Measurements from ENCODE around the gene ABCG1.

DNA sequence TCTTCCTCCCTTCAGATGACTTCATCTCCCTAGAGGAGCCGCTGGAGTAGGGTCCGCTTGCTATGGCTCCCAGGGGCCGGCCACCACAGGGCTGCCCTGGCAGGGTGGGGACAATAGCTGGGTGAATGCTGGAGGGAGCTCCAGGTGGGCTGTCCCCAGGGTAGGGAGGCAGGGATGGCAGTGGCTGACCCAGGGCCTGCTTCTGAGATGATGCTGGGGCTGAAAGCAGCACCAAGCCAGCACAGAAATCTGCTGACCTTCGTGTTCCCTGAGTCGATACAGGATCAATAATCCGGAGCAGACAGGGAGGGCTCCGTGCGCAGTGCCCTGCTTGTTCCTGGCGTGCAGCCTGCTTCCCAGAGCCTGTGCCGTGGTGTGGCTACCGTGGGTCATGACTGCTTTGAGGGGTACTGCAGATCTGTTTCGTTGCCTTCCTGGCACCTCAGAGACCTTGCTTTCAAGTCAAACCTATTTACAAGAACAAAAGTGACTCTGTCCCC lies 62.3 kb downstream of the ABCG1 start:
- TF ChIP-seq POLR2A (IDR thresholded peaks at IDR 0.05; ENCODE audit: low read depth, low read length): no peak
- TF ChIP-seq TAF1 (IDR thresholded peaks at IDR 0.05; ENCODE audit: borderline replicate concordance, low read depth, low read length): no peak
